Spleen (tissue), 11 donors: Measurements from ENCODE around the gene TSPAN18. TPM values are rescaled to one million over a fixed set of nuclear protein-coding genes. Genes with fewer than 3 reads are reported as not detected.

Experiments
- DNase-seq: peaks from one replicate; pipeline ENCODE4 v3.0.0-alpha.2; 2020
- H3K27ac ChIP-seq, 8 donors: fragments of 200-600 bp; sonication (generic) in 7 of 8; 1 replicate in 4 of 8; 2 replicates in 4 of 8; pipeline versions ENCODE4 v1.5.0 to v1.8.0; 2016 to 2021; ENCODE audit warnings: inconsistent platforms in 4 of 8, mild to moderate bottlenecking in 4 of 8, moderate library complexity in 1 of 8
- H3K27me3 ChIP-seq, 7 donors: fragments of 200-600 bp; sonication (generic) in 6 of 7; replicated peaks in 1 of 7; 1 replicate in 4 of 7; 2 replicates in 3 of 7; pipeline versions ENCODE4 v1.5.0 to v1.8.0; 2016 to 2021; ENCODE audit warnings: inconsistent platforms in 3 of 7, mild to moderate bottlenecking in 1 of 7
- H3K36me3 ChIP-seq, 6 donors: fragments of 200-600 bp; sonication (generic) in 5 of 6; 1 replicate in 4 of 6; 2 replicates in 2 of 6; pipeline versions ENCODE4 v1.5.0 to v1.8.0; 2016 to 2021; ENCODE audit warnings: inconsistent platforms in 2 of 6
- H3K4me1 ChIP-seq, 6 donors: fragments of 200-600 bp; sonication (generic) in 5 of 6; 1 replicate in 3 of 6; 2 replicates in 3 of 6; pipeline versions ENCODE4 v1.5.0 to v1.8.0; 2016 to 2021; ENCODE audit warnings: inconsistent platforms in 3 of 6
- H3K4me3 ChIP-seq, 8 donors: fragments of 200-600 bp; sonication (generic) in 7 of 8; 1 replicate in 4 of 8; 2 replicates in 4 of 8; pipeline versions ENCODE4 v1.5.0 to v1.8.0; 2016 to 2021; ENCODE audit warnings: inconsistent platforms in 4 of 8, mild to moderate bottlenecking in 4 of 8, moderate library complexity in 2 of 8
- H3K9me3 ChIP-seq, 8 donors: fragments of 200-600 bp; sonication (generic) in 7 of 8; 1 replicate in 4 of 8; 2 replicates in 4 of 8; pipeline versions ENCODE4 v1.5.0 to v1.8.0; 2016 to 2021; ENCODE audit warnings: inconsistent platforms in 4 of 8
- CTCF ChIP-seq, 11 experiments: fragments of 200-600 bp in 7 of 11; fragments of 450-650 bp in 4 of 11; sonication (generic) in 4 of 11; IDR thresholded peaks in 8 of 11; conservative IDR thresholded peaks in 3 of 11; 1 replicate in 7 of 11; 2 replicates in 4 of 11; pipeline versions ENCODE4 v1.4.0 to v1.8.0; 2016 to 2021; ENCODE audit warnings: antibody characterized with exemption in 11 of 11, inconsistent platforms in 4 of 11, mild to moderate bottlenecking in 1 of 11
- POLR2A ChIP-seq, 3 donors: fragments of 450-650 bp; IDR thresholded peaks; one replicate each; pipeline ENCODE4 v1.5.1; 2017; ENCODE audit warnings: antibody characterized with exemption in 3 of 3, mild to moderate bottlenecking in 1 of 3
- POLR2AphosphoS5 ChIP-seq, 3 donors: sonication (generic); formaldehyde crosslinking; IDR thresholded peaks; one replicate each; pipeline ENCODE4 v1.5.1; 2017; ENCODE audit warnings: antibody characterized with exemption in 3 of 3
- WGBS, 5 donors: extraction: QIAGEN DNeasy Blood & Tissue Kit in 3 of 5; methylation state at CpG; one replicate each; pipeline versions ENCODE4 v1.1.5 to v1.1.7; 2013 to 2018; 5-methylcytosine and 5-hydroxymethylcytosine counted together
- intact Hi-C: fragments of 100-400 bp; cut with DNase I; formaldehyde crosslinking; loops from one replicate; pipeline ENCODE4 v1.15.0; 2023; ENCODE audit warnings: low total_unique reads
- polyA plus RNA-seq, 3 donors: library from polyadenylated mRNA; stranded (reverse); fragments of 200-250 nt; gene quantifications; one replicate each; pipeline ENCODE4 v1.2.1, GENCODE V29; 2013
- total RNA-seq, 7 donors: library from RNA; depleted of rRNA in 3 of 7; stranded (reverse); fragments of >200 nt in 3 of 7; fragmentation: NEBNext Ultra II Directional in 4 of 7; extraction: Animal tissue kit (Norgen Biotek cat#: 25700) in 4 of 7; gene quantifications; one replicate each; pipeline versions ENCODE4 v1.1.0 to v1.2.1, GENCODE V29; 2016 to 2021
- donor health status: healthy with polysubstance abuse.
- donor health status: DM: no; HTN: no; CAD: no; lungs with moderate emphysema.
- donor health status: DM: no; HTN: no; CAD: no.
- donor health status: Bipolar disorder and iron deficiency.
- donor health status: healthy.
- donor health status: DM: no; HTN: no; CAD: no.
- donor health status: DM: yes; HTN: yes; CAD: no.

TSPAN18 gene
- total and polyA plus RNA-seq, 10 donors, result 2.1 to 47.5 (median 21.3) TPM

- intact Hi-C loops, result no loop called here
Measured at GRCh38 chr11:44887636-44888035, 160.9 kb downstream of the TSPAN18 start.

GRCh38 chr11:44889266-44889665 lies 162.5 kb downstream of the TSPAN18 start:
- WGBS, 5 donors, result 80 to 100% (median 95%) methylated on average over 1 of the region's 1 CpG
- TF ChIP-seq POLR2A (IDR thresholded peaks at IDR 0.05) (no peak), CTCF (IDR thresholded peaks at IDR 0.05 in 8 of 11, conservative IDR thresholded peaks at IDR 0.05 in 3 of 11) (no peak), POLR2AphosphoS5 (IDR thresholded peaks at IDR 0.05) (no peak)
- Histone ChIP-seq H3K27me3 (peaks cover 0 to 5% (median 0%) of the 10 kb centered on the region in 7 donors), H3K4me3 (no peak overlapping the region), H3K27ac (no peak overlapping the region), H3K4me1 (peaks cover 0 to 26% (median 10%) of the 10 kb centered on the region in 6 donors), H3K9me3 (no peaks in the 10 kb centered on the region), H3K36me3 (no peaks in the 10 kb centered on the region)
- intact Hi-C loops, result no loop called here
- DNase-seq, result no peak

More at GRCh38 chr11:44887636-44888035, 160.9 kb downstream of the TSPAN18 start:
- TF ChIP-seq POLR2A (IDR thresholded peaks at IDR 0.05) (no peak), CTCF (IDR thresholded peaks at IDR 0.05 in 8 of 11, conservative IDR thresholded peaks at IDR 0.05 in 3 of 11) (no peak), POLR2AphosphoS5 (IDR thresholded peaks at IDR 0.05) (no peak)
- WGBS, 5 donors, result 86 to 96% (median 90%) methylated on average over 3 of the region's 3 CpGs
- DNase-seq, result no peak
- Histone ChIP-seq H3K4me3 (no peak overlapping the region), H3K36me3 (no peaks in the 10 kb centered on the region), H3K9me3 (no peaks in the 10 kb centered on the region), H3K4me1 (peaks cover 0 to 14% (median 3%) of the 10 kb centered on the region in 6 donors), H3K27me3 (no peaks in the 10 kb centered on the region), H3K27ac (no peak overlapping the region)

- no peaks in the 10 kb centered on the region for H3K36me3 ChIP-seq
- no peak for DNase-seq
- no peaks in the 10 kb centered on the region for H3K9me3 ChIP-seq
- H3K27me3 ChIP-seq, result peaks cover 0 to 20% (median 0%) of the 10 kb centered on the region in 7 donors
- intact Hi-C loops, result loop anchor here (5.0 kb wide), 1 partner anchor 166 kb away; the partner anchor contains the start of gene TSPAN18
- TF ChIP-seq CTCF (IDR thresholded peaks at IDR 0.05 in 8 of 11, conservative IDR thresholded peaks at IDR 0.05 in 3 of 11) (no peak), POLR2AphosphoS5 (IDR thresholded peaks at IDR 0.05) (no peak), POLR2A (IDR thresholded peaks at IDR 0.05) (no peak)
- WGBS, 5 donors, result 81 to 93% (median 89%) methylated on average over 6 to 7 of the region's 7 CpGs
- H3K27ac ChIP-seq, result no peak overlapping the region
- no peak overlapping the region for H3K4me3 ChIP-seq
- peaks cover 0 to 17% (median 9%) of the 10 kb centered on the region in 6 donors for H3K4me1 ChIP-seq
Measured at GRCh38 chr11:44892843-44893242, 166.1 kb downstream of the TSPAN18 start.

GRCh38 chr11:44893308-44893822 lies 166.6 kb downstream of the TSPAN18 start:
- TF ChIP-seq CTCF (IDR thresholded peaks at IDR 0.05 in 8 of 11, conservative IDR thresholded peaks at IDR 0.05 in 3 of 11), result no peak
- TF ChIP-seq POLR2A (IDR thresholded peaks at IDR 0.05), result no peak
- TF ChIP-seq POLR2AphosphoS5 (IDR thresholded peaks at IDR 0.05), result no peak
- intact Hi-C loops, result loop anchor here (5.0 kb wide), 1 partner anchor 166 kb away; the partner anchor contains the start of gene TSPAN18
- peaks cover 0 to 1% (median 0%) of the 10 kb centered on the region in 8 donors for H3K9me3 ChIP-seq
- peaks cover 0 to 17% (median 9%) of the 10 kb centered on the region in 6 donors for H3K4me1 ChIP-seq
- no peaks in the 10 kb centered on the region for H3K36me3 ChIP-seq
- no peak overlapping the region for H3K4me3 ChIP-seq
- H3K27ac ChIP-seq, result no peak overlapping the region
- peaks cover 0 to 20% (median 0%) of the 10 kb centered on the region in 7 donors for H3K27me3 ChIP-seq
- no peak for DNase-seq
- WGBS, 5 donors, result 77 to 90% (median 84%) methylated on average over 10 of the region's 10 CpGs
